Inferior parietal cortex (tissue), 1 donor: ENCODE data around the gene DNAJC16.
A peak's percentile ranks its signal among the peaks of the same experiment; 100 is the strongest.
"Not testable (repeated sequence)": the region's sequence is repeated elsewhere in the genome, so short reads cannot be mapped to it uniquely, and the experiment has no call there.

Source experiments
- DNase-seq: peaks from one replicate; pipeline ENCODE4 v3.0.0-alpha.2; 2016; ENCODE audit errors: extremely low spot score

DNAJC16 gene

GRCh38 chr1:15507278-15507677 is 19.4 kb upstream of the DNAJC16 start:
- no peak for DNase-seq

- no peak for DNase-seq
Measured at GRCh38 chr1:15508700-15509487, 17.8 kb upstream of the DNAJC16 start.

- no peak for DNase-seq
Measured at GRCh38 chr1:15509586-15509985, 17.1 kb upstream of the DNAJC16 start.

GRCh38 chr1:15510611-15511405 is 15.8 kb upstream of the DNAJC16 start:
- no peak for DNase-seq

GRCh38 chr1:15513192-15513591 is 13.5 kb upstream of the DNAJC16 start:
- DNase-seq: no peak

- no peak for DNase-seq
Measured at GRCh38 chr1:15513919-15514318, 12.7 kb upstream of the DNAJC16 start.

- not testable (repeated sequence) for DNase-seq
Measured at GRCh38 chr1:15514557-15514956, 12.1 kb upstream of the DNAJC16 start.

- no peak for DNase-seq
Measured at GRCh38 chr1:15515022-15515663, 11.5 kb upstream of the DNAJC16 start.

GRCh38 chr1:15519625-15520024 is 7.0 kb upstream of the DNAJC16 start:
- DNase-seq: no peak

- DNase-seq: not testable (repeated sequence)
Measured at GRCh38 chr1:15521206-15521906, 5.3 kb upstream of the DNAJC16 start.

GRCh38 chr1:15522551-15522950 is 4.1 kb upstream of the DNAJC16 start:
- no peak for DNase-seq

GRCh38 chr1:15523104-15524020 is 3.3 kb upstream of the DNAJC16 start:
- peak; percentile 30 for DNase-seq

- DNase-seq: no peak
Measured at GRCh38 chr1:15524021-15524282, 2.7 kb upstream of the DNAJC16 start, which contains the start of gene CASP9. Gene CASP9, minus strand, starts transcription at chr1:15524215. Its CDS starts 15 bp downstream, at chr1:15524200.

GRCh38 chr1:15524283-15525049 is 2.2 kb upstream of the DNAJC16 start:
- DNase-seq: peak; percentile 85

GRCh38 chr1:15525050-15526020 is 1.3 kb upstream of the DNAJC16 start:
- DNase-seq: peak; percentile 91

- no peak for DNase-seq
Measured at GRCh38 chr1:15526021-15526489, 593 bp upstream of the DNAJC16 start.

GRCh38 chr1:15531003-15531402 is 4.4 kb downstream of the DNAJC16 start:
- DNase-seq: no peak

GRCh38 chr1:15531682-15532081 is 5.0 kb downstream of the DNAJC16 start:
- DNase-seq: no peak

GRCh38 chr1:15538771-15539170 is 12.1 kb downstream of the DNAJC16 start:
- DNase-seq: no peak
